Upper lobe of left lung (tissue), 6 donors: Measurements from ENCODE around the gene OR13C8. TPM values are rescaled to one million over a fixed set of nuclear protein-coding genes. Genes with fewer than 3 reads are reported as not detected.
"Not testable (repeated sequence)": the region's sequence is repeated elsewhere in the genome, so short reads cannot be mapped to it uniquely, and the experiment has no call there.

Source experiments
- ATAC-seq, 2 donors: fragments of 200-7000 bp; cut with Tn5 transposase; one replicate each; pipeline ENCODE4 v1.9.1; 2022; ENCODE audit warnings: mild to moderate bottlenecking in 2 of 2, moderate library complexity in 2 of 2; ENCODE audit not compliant: low FRiP score in 2 of 2
- DNase-seq, 2 donors: peaks; one replicate each; pipeline ENCODE4 v3.0.0-alpha.2; 2019 to 2020
- H3K27ac ChIP-seq, 4 donors: fragments of 200-600 bp; sonication (generic); one replicate each; pipeline ENCODE4 v1.5.1; 2016 to 2019
- H3K27me3 ChIP-seq, 4 donors: fragments of 200-600 bp; sonication (generic); one replicate each; pipeline ENCODE4 v1.5.1; 2017 to 2019
- H3K36me3 ChIP-seq, 4 donors: fragments of 200-600 bp; sonication (generic); one replicate each; pipeline ENCODE4 v1.5.1; 2016 to 2019
- H3K4me1 ChIP-seq, 4 donors: fragments of 200-600 bp; sonication (generic); one replicate each; pipeline ENCODE4 v1.5.1; 2018 to 2019
- H3K4me3 ChIP-seq, 4 donors: fragments of 200-600 bp; sonication (generic); one replicate each; pipeline ENCODE4 v1.5.1; 2017 to 2019; ENCODE audit warnings: mild to moderate bottlenecking in 2 of 4, moderate library complexity in 1 of 4
- H3K9me3 ChIP-seq, 4 donors: fragments of 200-600 bp; sonication (generic); one replicate each; pipeline ENCODE4 v1.5.1; 2018 to 2019
- EP300 ChIP-seq, 4 donors: sonication (generic); formaldehyde crosslinking; IDR thresholded peaks; one replicate each; pipeline ENCODE4 v1.5.1; 2017; ENCODE audit warnings: antibody characterized with exemption in 4 of 4, control low read depth in 2 of 4
- POLR2A ChIP-seq, 4 donors: fragments of 450-650 bp; IDR thresholded peaks; one replicate each; pipeline ENCODE4 v1.5.1; 2016 to 2017; ENCODE audit warnings: antibody characterized with exemption in 4 of 4, mild to moderate bottlenecking in 2 of 4
- POLR2AphosphoS5 ChIP-seq, 2 donors: sonication (generic); formaldehyde crosslinking; IDR thresholded peaks; one replicate each; pipeline ENCODE4 v1.5.1; 2017; ENCODE audit warnings: antibody characterized with exemption in 2 of 2
- WGBS, 2 donors: methylation state at CpG; one replicate each; pipeline ENCODE4 v1.1.5; 2017 to 2018; 5-methylcytosine and 5-hydroxymethylcytosine counted together
- total RNA-seq, 6 donors: library from RNA; depleted of rRNA in 4 of 6; stranded (reverse); fragments of >200 nt in 4 of 6; gene quantifications; one replicate each; pipeline versions ENCODE4 v1.1.0 to v1.2.1, GENCODE V29; 2016 to 2021
- TF ChIP-seq, protein P1 (sequence below), 6 experiments: fragments of 450-650 bp in 4 of 6; fragments of 200-600 bp in 2 of 6; sonication (generic) in 2 of 6; IDR thresholded peaks; one replicate each; pipeline ENCODE4 v1.5.1; 2016 to 2019; ENCODE audit warnings: antibody characterized with exemption in 6 of 6
- donor health status: DM: no; HTN: no; CAD: no; lungs with moderate emphysema.
- donor health status: DM: no; HTN: yes; CAD: no; lungs with severe emphysema.

Gene OR13C8
- total RNA-seq, 6 donors from 2014 or later: not detected

DNA sequence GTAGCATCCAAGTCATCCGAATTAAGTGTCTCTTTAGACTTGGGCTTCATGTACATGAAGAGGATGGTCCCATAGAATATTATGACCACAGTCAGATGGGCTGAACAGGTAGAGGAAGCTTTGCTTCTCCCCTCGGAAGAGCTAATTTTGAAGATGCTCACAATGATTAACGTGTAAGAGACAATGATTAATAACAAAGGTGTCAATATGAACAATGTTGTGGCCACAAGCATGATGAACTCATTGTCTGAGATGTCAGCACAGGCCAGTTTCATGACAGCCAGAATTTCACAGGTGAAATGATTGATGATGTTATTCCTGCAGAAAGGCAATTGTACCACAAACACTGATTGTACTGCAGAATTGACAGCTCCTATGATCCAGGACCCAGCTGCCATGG lies 35.8 kb downstream of the OR13C8 start:
- H3K9me3 ChIP-seq: no peaks in the 10 kb centered on the region
- no peak for ATAC-seq
- no peaks in the 10 kb centered on the region for H3K27me3 ChIP-seq
- H3K4me3 ChIP-seq: no peak overlapping the region
- no peak for DNase-seq
- 63 to 77% methylated on average over 3 of the region's 3 CpGs for WGBS, 2 donors
- TF ChIP-seq, protein P1, sequence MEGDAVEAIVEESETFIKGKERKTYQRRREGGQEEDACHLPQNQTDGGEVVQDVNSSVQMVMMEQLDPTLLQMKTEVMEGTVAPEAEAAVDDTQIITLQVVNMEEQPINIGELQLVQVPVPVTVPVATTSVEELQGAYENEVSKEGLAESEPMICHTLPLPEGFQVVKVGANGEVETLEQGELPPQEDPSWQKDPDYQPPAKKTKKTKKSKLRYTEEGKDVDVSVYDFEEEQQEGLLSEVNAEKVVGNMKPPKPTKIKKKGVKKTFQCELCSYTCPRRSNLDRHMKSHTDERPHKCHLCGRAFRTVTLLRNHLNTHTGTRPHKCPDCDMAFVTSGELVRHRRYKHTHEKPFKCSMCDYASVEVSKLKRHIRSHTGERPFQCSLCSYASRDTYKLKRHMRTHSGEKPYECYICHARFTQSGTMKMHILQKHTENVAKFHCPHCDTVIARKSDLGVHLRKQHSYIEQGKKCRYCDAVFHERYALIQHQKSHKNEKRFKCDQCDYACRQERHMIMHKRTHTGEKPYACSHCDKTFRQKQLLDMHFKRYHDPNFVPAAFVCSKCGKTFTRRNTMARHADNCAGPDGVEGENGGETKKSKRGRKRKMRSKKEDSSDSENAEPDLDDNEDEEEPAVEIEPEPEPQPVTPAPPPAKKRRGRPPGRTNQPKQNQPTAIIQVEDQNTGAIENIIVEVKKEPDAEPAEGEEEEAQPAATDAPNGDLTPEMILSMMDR (IDR thresholded peaks at IDR 0.05): no peak
- TF ChIP-seq POLR2A (IDR thresholded peaks at IDR 0.05): no peak
- no peak for TF ChIP-seq POLR2AphosphoS5 (IDR thresholded peaks at IDR 0.05)
- no peak for TF ChIP-seq EP300 (IDR thresholded peaks at IDR 0.05)
- H3K36me3 ChIP-seq: no peaks in the 10 kb centered on the region
- no peaks in the 10 kb centered on the region for H3K4me1 ChIP-seq
- no peak overlapping the region for H3K27ac ChIP-seq

DNA sequence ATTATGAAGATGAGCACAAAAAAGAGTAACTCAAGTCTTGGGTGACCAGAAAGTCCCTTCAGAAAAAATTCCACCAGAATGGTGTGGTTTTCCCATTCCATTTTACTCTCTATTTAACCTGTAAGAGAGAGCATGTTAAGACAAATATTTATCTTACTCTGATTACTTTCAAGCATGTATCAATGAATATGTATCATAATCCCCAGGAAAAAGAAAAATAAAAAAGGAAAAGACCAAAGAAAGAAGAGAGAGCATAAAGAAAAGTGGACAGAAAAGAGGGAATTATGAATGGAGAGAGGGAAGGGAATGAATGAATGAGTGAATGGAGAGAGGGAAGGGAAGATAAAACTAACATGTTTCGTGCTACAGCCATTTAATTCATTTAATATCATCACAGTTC lies 36.6 kb downstream of the OR13C8 start, which contains the start of gene OR13C2:
OR13C2 (minus strand) TSS at position 101 of the 400 bp plus-strand sequence; CDS start at position 101, 0 bp downstream.
- 53 to 66% methylated on average over 1 of the region's 1 CpG for WGBS, 2 donors
- H3K4me1 ChIP-seq, ATAC-seq, H3K27ac ChIP-seq, H3K9me3 ChIP-seq, H3K36me3 ChIP-seq, DNase-seq, H3K4me3 ChIP-seq, H3K27me3 ChIP-seq: not testable (repeated sequence)

DNA sequence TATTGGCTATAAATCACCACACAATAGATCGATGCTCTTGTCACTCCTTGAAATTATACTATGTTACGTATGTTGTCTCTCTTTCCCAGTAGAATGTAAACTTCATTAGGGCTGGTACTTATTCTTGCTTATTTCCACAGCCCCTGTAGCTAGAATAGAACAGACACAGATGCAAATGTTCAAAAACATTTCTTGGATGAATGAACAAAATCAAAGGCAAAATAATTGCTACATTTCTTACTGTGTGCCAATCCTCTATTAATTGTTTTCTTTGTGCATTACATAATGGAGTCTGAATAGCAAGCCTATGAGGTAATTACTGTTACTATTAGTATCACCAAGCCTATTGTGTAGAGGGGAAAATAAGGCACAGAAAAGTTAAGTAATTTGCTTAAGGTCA lies 37.2 kb downstream of the OR13C8 start:
- no peaks in the 10 kb centered on the region for H3K4me1 ChIP-seq
- 81 to 87% methylated on average over 2 of the region's 2 CpGs for WGBS, 2 donors
- H3K4me3 ChIP-seq: no peak overlapping the region
- TF ChIP-seq POLR2AphosphoS5 (IDR thresholded peaks at IDR 0.05): no peak
- no peak for TF ChIP-seq POLR2A (IDR thresholded peaks at IDR 0.05)
- TF ChIP-seq EP300 (IDR thresholded peaks at IDR 0.05): no peak
- TF ChIP-seq, protein P1 (IDR thresholded peaks at IDR 0.05): no peak
- H3K9me3 ChIP-seq: no peaks in the 10 kb centered on the region
- no peak for ATAC-seq
- H3K27ac ChIP-seq: no peak overlapping the region
- DNase-seq: no peak
- no peaks in the 10 kb centered on the region for H3K36me3 ChIP-seq
- no peaks in the 10 kb centered on the region for H3K27me3 ChIP-seq

DNA sequence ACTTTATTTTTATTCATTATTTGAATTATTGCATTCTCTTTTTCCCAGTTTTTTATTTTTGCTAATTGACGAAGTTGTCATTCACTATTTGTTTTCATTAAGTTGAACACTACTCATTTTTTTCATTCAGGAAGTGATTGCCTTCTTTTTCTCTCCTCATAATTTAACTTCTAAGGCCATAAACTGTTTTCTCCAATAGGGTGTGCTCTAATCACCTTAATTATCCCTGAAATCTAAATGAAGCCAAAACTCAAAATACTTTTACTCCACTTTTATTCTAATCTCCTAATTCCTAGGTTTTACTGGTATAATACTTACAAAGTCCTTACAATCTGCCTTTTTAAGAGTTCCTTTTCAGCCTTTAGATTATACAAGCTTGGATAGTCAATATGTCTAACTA lies 39.4 kb downstream of the OR13C8 start:
- Histone ChIP-seq H3K4me3 (no peak overlapping the region), H3K27ac (no peak overlapping the region), H3K4me1 (no peaks in the 10 kb centered on the region), H3K36me3 (no peaks in the 10 kb centered on the region), H3K9me3 (no peaks in the 10 kb centered on the region), H3K27me3 (no peaks in the 10 kb centered on the region)
- DNase-seq (no peak), ATAC-seq (no peak)
- 31 to 35% methylated on average over 1 of the region's 1 CpG for WGBS, 2 donors
- TF ChIP-seq POLR2AphosphoS5 (IDR thresholded peaks at IDR 0.05) (no peak), EP300 (IDR thresholded peaks at IDR 0.05) (no peak), POLR2A (IDR thresholded peaks at IDR 0.05) (no peak)
- TF ChIP-seq, protein P1 (IDR thresholded peaks at IDR 0.05): no peak

DNA sequence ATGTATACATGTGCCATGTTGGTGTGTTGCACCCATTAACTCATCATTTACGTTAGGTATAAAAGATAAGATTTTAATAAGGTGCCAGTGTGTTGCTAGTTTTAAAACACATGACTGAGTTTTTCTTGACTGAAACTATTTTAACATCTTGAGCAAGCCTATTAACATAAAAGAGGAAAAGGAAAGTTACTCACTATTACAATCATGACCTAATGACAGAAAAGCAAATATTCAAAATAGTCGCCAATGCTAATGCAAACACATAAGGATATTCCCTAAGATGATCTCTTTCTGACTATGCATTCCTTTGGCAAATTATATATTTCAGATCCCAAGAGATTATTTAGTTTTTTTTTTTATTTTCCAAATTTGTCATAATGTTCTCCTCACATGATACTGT lies 42.2 kb downstream of the OR13C8 start:
- TF ChIP-seq EP300 (IDR thresholded peaks at IDR 0.05) (no peak), POLR2AphosphoS5 (IDR thresholded peaks at IDR 0.05) (no peak), POLR2A (IDR thresholded peaks at IDR 0.05) (no peak)
- TF ChIP-seq, protein P1 (IDR thresholded peaks at IDR 0.05): no peak
- no peak for ATAC-seq
- Histone ChIP-seq H3K36me3 (no peaks in the 10 kb centered on the region), H3K4me1 (no peaks in the 10 kb centered on the region), H3K9me3 (no peaks in the 10 kb centered on the region), H3K27me3 (no peaks in the 10 kb centered on the region), H3K27ac (no peak overlapping the region), H3K4me3 (no peak overlapping the region)
- WGBS, 2 donors: 76 to 86% methylated on average over 2 of the region's 2 CpGs
- DNase-seq: no peak
